Fibroblast of upper back skin (primary cell): ENCODE data around the gene TRAPPC10.

Experiments used
- DNase-seq: peaks from one replicate; pipeline ENCODE4 v3.0.0-alpha.2; 2013

Gene TRAPPC10

DNA sequence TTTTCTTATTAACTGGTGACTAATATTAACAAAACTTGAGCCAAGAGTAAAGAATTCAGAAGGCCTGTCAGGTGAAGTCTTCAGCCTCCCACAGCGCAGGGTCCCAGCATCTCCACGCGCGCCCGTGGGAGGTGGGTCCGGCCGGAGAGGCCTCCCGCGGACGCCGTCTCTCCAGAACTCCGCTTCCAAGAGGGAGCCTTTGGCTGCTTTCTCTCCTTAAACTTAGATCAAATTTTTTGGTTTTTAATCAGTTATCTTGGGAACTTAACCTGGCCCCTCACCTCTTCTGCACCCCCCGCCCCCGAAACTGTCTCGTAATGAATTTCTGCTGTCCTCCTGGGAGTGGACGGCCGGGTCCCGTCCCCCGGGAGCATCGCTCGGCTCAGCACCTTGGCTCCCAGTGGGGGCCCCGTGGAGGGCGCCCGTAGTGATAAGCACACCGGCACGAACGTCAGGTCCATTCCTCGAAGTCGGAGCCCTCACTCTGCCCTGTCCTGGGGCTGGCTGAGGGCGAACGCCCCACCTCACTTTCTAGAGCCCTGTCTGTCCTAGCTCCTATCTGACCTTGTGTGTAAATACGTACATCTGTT is 29.5 kb upstream of the TRAPPC10 start:
- DNase-seq: no peak

- no peak for DNase-seq
Measured at GRCh38 chr21:43983390-43983789, 28.7 kb upstream of the TRAPPC10 start.

DNA sequence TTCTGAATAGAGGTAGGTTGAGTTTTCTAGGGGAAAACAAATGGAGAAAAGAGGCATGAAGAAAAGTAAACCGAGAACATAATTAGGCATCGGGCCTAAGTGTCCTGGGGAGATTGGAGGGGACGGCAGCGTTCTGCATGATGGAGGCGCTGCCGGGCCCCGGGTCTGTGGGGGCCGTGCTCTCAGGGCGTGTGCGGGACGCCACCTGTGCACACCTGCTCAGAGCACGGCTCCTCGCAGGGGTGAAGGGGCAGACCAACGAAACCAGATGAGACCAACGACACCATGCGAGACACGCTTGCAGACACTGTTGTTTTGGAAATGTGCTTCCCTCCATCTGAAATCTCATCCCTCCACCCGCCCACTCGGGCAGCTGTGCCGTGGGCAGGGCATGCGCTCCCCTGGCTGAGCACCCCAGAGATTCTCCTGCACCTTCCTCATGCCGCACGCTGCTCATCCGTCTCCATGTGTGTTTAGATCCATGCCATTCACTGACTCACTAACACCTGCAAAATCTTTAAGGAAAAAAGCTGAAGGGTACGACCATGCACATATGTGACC is 28.2 kb upstream of the TRAPPC10 start:
- no peak for DNase-seq

- DNase-seq: no peak
Measured at GRCh38 chr21:43984905-43985689, 27.0 kb upstream of the TRAPPC10 start.

DNA sequence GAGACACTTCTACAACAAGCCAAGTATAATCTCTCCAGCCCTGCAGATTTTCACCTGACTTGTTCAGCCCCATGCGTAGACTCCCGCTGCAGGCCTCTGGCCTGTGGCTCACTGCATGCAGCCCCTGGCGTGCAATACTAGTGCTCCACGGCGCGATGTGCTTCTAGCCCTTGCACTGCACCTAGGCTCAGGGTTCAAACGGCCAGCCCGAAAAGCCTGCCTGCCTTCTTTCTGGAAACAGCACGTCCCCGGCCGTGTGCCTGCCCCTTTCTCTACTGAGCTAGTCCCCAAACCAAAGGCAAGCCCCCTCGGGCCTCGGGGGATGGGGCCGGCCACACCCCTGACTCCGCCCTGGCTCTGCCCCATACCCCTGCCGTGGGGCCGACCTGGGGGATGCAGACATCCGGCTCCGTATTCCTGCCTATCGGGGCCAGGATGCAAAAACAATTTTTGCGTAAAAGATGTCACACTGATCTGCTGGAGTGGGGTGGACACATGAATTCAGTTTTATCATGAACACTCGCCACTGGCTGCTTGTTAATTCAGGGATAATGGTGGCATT is 26.3 kb upstream of the TRAPPC10 start:
- DNase-seq: no peak

DNA sequence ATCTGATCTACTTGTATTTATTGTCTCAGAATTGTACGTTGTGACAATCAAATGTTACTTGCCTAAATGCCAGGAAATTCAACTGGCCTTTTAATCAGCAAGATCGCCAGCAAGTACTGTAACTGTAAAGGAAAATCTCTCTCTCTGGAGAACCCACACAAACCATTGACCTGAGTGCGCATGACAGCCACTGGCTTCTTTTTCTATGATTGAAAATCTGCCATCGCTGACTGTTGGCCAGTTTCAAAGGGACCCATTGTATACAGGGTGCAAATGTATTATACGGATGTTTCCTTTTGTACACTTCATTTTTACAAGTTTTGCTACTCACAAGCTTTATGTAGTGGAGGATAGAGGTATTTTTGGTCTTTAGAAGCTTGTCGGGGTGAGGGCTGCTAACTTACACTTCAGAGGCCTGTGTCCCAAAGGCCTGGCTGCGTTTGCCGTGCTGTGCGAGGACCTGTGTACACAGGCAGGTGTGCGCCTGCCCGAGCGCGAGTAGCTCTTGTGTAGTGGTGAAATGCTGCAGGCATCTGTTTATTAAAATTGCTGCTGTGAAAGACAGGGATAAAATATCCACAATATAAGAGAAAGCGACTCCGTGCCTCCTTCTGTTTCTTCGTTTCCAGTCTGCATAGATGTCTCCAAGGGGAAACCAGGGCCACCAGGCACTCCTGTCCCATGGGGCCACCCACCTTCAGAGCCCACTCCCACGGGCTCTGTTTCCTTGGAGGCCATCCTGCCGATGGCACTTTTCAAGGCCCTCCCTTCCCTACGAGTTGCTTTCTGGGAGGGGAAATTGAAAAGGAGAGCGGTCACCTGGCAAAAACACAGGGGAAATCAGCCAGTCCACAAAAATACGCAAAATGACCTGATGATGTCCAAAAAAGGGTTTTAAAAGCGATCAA is 25.3 kb upstream of the TRAPPC10 start:
- DNase-seq: no peak

GRCh38 chr21:43987509-43987908 is 24.6 kb upstream of the TRAPPC10 start:
- DNase-seq: no peak

DNA sequence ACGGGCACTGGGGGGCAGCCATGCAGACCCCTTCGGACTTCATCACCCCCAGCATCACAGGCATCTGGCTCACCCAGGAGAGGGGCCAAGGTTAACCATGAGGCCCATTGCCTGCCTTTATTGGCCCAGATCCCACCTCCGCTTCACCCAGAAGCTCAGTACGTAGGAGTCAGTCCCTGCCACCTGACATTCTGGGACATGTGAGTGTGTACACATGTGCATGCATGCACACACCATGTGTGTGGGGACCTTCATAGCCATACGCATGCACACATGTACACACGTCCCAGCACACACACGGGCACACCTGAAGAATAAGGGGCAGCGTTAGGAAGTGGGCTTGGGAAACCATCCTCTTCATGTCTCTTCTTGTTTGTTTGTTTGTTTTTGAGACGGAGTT is 24.1 kb upstream of the TRAPPC10 start:
- DNase-seq: no peak

- no peak for DNase-seq
Measured at GRCh38 chr21:43988506-43989230, 23.4 kb upstream of the TRAPPC10 start.

GRCh38 chr21:43989401-43989800 is 22.7 kb upstream of the TRAPPC10 start:
- DNase-seq: no peak

DNA sequence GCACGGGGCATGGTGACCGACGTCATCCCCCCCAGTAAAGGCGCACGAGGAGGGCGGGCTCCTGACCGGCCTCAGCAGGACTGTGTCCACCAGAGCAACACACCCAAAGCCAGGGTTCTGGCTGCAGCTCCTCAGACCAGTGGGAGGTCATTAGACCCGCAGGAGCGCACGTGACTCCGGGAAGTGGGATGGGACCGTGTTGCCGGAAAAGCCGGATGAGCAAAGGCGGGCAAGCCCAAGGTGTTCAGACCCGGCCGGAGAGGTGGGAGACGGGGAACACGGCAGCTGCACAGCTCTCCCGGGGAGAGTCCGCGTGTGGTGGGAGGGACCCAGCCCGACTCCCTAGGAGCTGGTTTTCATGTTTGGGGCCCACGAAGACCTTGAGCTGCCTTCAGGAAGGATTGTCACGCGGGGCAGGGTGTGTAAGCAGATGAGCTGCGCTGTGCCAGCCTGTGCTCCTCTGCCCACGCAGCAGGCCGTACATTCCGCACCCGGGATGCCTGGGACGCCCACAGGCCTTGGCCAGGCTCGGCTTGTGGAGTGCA is 20.6 kb upstream of the TRAPPC10 start:
- no peak for DNase-seq

DNA sequence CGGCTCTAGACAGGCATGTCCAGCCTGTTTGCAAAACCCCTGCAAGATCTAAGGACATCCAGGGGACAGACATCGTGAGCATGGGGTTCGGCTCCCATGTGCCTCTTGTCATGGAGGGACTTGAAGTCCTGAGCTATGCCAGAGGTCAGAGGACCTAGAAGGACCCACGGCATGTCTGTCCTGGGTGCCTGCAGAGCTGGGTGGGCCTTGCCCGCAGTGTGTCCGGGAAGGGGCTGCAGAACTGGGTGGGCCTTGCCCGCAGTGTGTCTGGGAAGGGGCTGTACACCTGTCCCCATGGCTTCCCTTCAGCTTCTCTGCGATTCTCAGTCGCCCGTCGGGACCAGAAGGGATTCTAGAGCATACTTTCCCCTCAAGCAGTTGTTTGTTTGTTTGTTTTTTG is 20.0 kb upstream of the TRAPPC10 start:
- DNase-seq: no peak

GRCh38 chr21:43993420-43993934 is 18.6 kb upstream of the TRAPPC10 start:
- DNase-seq: no peak

DNA sequence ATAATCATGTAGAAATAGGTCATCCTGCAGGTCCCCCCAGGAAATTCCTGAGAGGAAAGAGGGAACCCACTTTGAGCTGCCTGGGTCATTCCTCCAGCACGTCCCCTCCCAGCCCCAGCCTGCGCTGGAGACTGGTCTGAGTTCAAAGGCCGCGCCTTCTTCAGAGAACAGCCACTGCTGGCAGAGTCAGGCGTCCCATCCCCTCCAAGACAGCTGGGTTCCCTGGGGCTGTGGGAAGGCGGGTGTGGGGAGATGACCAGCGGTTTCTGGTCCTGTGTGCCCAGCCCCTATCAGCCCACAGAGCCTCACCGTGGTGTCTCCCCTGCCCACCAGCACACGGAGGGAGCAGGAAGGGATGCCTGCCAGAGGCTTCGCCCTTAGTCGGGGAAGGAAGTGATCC is 18.0 kb upstream of the TRAPPC10 start:
- no peak for DNase-seq

- no peak for DNase-seq
Measured at GRCh38 chr21:43994646-43995045, 17.5 kb upstream of the TRAPPC10 start.

GRCh38 chr21:43995521-43996105 is 16.5 kb upstream of the TRAPPC10 start:
- no peak for DNase-seq

DNA sequence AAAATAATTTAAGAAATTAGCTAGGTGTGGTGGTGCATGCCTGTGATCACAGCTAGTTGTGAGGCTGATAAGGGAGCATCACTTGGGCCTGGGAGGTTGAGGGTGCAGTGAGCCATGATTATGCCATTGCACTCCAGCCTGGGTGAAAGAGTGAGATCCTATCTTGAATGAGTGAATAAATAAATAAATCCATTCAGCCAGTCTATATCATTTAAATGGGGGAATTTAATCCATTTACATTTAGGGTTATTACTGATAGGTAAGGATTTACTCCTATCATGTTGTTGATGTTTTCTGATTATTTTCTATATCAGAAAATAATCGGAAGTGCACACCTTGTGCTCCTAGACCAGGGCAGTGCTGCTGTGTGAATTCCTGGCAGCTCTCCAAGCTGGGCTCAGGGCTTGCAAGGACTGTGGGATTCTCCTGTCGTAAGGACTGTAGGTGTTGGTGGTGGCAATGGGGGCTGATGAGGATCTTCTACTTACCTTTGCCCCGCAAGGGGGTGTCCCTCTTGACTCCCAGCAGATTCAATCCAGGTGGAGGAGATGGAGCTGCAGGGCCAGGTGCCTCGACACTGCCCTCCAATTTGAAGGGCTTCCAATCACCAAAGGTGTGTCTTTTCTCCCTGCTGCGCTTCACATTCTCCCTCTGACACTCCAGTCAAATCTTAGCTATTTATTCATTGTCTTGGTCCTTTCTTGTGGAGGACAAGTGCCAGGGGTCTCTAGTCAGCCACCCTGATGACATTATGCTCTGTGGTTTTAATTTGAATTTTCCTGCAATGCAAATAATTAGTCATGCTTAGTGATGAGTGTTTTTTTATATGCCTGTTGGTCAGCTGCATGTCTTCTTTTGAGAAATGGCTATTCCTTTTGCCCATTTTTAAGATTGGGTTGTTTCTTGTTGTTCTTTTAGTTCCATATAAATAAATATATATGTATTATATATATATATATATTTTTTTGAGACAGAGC is 14.1 kb upstream of the TRAPPC10 start:
- no peak for DNase-seq

- no peak for DNase-seq
Measured at GRCh38 chr21:44000360-44000759, 11.7 kb upstream of the TRAPPC10 start.

DNA sequence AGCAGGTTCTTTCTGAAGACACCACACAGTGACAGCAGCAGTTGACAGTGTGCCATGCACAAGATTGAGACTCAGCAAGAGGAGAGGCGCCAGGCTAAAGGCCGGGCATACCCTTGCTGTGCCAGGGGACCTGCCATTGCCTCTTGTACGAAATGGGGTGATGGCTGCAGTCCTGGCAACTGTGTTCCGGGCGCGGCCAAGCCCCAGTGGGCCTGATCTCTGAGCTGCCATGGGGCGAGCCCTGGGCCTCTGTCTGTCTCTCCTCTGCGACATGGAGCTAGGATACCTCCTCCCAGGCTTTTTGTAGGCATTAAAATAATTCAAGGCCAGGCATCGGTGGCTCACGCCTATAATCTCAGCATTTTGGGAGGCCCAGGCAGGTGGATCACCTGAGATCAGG is 9.6 kb upstream of the TRAPPC10 start:
- DNase-seq: no peak

DNA sequence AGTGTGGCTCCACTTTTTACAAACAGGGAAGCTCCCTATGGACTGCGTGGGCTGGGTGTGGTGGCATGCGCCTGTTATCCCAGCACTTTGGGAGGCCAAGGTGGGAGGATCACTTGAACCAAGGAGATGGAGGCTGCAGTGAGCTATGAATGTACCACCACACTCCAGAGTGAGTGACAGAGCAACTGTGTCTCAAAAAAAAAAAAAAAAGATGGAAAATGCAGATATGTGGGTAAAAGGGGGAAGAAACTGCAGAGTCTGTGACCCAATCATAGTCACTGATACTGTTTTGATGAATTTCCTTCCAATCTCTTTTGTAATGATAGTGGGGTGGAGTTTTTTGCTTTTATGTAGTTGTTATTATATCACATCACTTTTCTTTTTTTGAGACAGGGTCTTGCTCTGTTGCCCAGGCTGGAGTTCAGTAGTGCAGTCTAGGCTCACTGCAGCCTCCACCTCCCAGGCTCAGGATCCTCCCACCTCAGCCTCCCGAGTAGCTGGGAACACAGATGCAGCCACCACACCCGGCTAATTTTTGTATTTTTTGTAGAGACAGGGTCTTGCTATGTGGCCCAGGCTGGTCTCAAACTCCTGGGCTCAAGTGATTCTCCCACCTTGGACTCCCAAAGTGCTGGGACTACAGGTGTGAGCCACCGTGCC is 8.7 kb upstream of the TRAPPC10 start:
- no peak for DNase-seq
